Measurements from ENCODE around the gene ADH5.

The ADH5 gene

DNA sequence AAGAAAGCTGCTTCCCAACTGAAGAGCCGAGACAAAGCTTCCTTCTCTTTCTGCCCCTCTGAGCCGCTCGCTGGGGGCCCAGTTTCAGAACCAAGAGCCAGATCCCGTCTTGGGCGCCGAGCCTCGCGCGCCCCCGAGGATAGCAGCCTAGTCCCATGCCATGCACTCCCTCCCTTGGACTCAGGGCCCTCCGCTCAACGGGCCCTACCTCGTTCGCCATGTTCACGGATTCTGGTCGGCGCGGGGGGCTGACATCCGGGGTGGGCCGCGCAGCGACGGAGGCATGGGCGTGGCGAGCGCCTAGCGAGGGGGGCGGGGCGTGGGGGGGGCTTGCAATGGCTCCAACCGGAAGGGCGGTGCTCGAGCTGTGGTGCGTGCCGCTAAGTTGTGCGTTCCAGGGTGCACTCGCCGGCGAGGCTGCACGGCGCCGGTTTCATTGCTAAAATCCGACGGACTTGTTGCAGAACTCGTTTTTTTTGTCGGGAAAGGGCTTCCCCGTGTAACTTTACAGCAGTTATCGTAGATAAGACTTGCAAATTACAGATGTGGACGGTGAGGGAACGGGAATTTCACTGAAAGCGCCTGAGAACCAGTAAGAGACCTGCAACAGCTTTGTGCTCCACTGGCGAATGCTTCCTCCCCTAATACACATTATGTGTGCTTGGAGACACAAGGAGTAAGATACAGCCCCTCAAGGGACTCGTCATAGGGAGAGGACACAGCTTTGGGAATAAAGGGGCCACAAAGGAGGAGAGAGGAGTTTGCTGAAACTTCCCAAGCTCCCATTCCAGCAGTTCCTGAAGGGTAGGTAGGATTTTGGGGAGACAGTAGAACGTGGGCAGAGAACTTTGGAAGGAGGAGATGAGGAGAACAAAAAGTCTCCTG, at the start of gene ADH5:
ADH5 (minus strand) TSS at position 308 of the 885 bp plus-strand sequence; CDS start at position 220, 88 bp downstream.
- TF ChIP-seq EGR1 (IDR thresholded peaks at IDR 0.05) = no peak
- TF ChIP-seq, protein P1, sequence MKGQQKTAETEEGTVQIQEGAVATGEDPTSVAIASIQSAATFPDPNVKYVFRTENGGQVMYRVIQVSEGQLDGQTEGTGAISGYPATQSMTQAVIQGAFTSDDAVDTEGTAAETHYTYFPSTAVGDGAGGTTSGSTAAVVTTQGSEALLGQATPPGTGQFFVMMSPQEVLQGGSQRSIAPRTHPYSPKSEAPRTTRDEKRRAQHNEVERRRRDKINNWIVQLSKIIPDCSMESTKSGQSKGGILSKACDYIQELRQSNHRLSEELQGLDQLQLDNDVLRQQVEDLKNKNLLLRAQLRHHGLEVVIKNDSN (IDR thresholded peaks at IDR 0.05) = 0 out of 2 replicates have a peak, but pooled peaks have one; percentile 16
- TF ChIP-seq TEAD4 (IDR thresholded peaks at IDR 0.05) = no peak
- TF ChIP-seq NFIC (IDR thresholded peaks at IDR 0.05) = no peak
- no peak for TF ChIP-seq RAD21 (IDR thresholded peaks at IDR 0.05; ENCODE audit: low read depth)
- peak; percentile 93 for TF ChIP-seq YY1 (IDR thresholded peaks at IDR 0.05; ENCODE audit: low read depth)
- TF ChIP-seq CEBPB (IDR thresholded peaks at IDR 0.05) = no peak
- TF ChIP-seq CREB1 (IDR thresholded peaks at IDR 0.05; ENCODE audit: low read depth) = no peak
- TF ChIP-seq, protein P2, sequence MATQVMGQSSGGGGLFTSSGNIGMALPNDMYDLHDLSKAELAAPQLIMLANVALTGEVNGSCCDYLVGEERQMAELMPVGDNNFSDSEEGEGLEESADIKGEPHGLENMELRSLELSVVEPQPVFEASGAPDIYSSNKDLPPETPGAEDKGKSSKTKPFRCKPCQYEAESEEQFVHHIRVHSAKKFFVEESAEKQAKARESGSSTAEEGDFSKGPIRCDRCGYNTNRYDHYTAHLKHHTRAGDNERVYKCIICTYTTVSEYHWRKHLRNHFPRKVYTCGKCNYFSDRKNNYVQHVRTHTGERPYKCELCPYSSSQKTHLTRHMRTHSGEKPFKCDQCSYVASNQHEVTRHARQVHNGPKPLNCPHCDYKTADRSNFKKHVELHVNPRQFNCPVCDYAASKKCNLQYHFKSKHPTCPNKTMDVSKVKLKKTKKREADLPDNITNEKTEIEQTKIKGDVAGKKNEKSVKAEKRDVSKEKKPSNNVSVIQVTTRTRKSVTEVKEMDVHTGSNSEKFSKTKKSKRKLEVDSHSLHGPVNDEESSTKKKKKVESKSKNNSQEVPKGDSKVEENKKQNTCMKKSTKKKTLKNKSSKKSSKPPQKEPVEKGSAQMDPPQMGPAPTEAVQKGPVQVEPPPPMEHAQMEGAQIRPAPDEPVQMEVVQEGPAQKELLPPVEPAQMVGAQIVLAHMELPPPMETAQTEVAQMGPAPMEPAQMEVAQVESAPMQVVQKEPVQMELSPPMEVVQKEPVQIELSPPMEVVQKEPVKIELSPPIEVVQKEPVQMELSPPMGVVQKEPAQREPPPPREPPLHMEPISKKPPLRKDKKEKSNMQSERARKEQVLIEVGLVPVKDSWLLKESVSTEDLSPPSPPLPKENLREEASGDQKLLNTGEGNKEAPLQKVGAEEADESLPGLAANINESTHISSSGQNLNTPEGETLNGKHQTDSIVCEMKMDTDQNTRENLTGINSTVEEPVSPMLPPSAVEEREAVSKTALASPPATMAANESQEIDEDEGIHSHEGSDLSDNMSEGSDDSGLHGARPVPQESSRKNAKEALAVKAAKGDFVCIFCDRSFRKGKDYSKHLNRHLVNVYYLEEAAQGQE (IDR thresholded peaks at IDR 0.05; ENCODE audit: low read depth) = 0 out of 2 replicates have a peak, but pooled peaks have one; percentile 6
- peak; percentile 65; the same call in 1 of the 2 replicates for TF ChIP-seq TCF12 (IDR thresholded peaks at IDR 0.05; ENCODE audit: low read depth)
- TF ChIP-seq ZBTB7A (IDR thresholded peaks at IDR 0.05; ENCODE audit: low read depth) = no peak
- TF ChIP-seq FOXM1 (IDR thresholded peaks at IDR 0.05; ENCODE audit: borderline replicate concordance, low read depth) = no peak
- peak; percentile 77 for TF ChIP-seq MAX (IDR thresholded peaks at IDR 0.05)
- no peak for TF ChIP-seq EP300 (IDR thresholded peaks at IDR 0.05; ENCODE audit: borderline replicate concordance)
- TF ChIP-seq TAF1 (IDR thresholded peaks at IDR 0.05; ENCODE audit: low read depth) = peak; percentile 76; the same call in 1 of the 2 replicates

DNA sequence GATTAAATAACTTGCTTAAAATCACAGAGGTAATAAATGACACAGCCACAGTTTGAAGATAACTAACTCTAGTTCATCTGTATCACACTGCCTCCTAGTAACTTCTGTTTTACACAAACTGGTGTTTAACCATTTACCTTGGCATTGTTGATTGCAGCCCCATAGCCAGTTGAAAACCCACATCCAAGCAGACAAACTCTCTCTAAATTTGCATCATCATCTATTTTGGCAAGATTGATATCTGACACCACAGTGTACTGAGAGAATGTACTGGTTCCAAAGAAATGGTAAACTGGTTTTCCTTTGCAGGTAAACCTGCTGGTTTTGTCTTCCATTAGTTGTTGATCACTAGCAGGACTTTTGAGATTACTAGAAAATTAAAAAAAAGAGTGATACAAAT, 47.7 kb upstream of the ADH5 start:
- TF ChIP-seq NFIC (IDR thresholded peaks at IDR 0.05) (no peak), CEBPB (IDR thresholded peaks at IDR 0.05) (no peak), TEAD4 (IDR thresholded peaks at IDR 0.05) (no peak), TAF1 (IDR thresholded peaks at IDR 0.05; ENCODE audit: low read depth) (no peak), FOXM1 (IDR thresholded peaks at IDR 0.05; ENCODE audit: borderline replicate concordance, low read depth) (no peak), TCF12 (IDR thresholded peaks at IDR 0.05; ENCODE audit: low read depth) (no peak), YY1 (IDR thresholded peaks at IDR 0.05; ENCODE audit: low read depth) (no peak), CREB1 (IDR thresholded peaks at IDR 0.05; ENCODE audit: low read depth) (no peak), EGR1 (IDR thresholded peaks at IDR 0.05) (no peak), RAD21 (IDR thresholded peaks at IDR 0.05; ENCODE audit: low read depth) (no peak), ZBTB7A (IDR thresholded peaks at IDR 0.05; ENCODE audit: low read depth) (no peak)
- TF ChIP-seq, protein P2 (IDR thresholded peaks at IDR 0.05; ENCODE audit: low read depth) = no peak
- TF ChIP-seq, protein P1 (IDR thresholded peaks at IDR 0.05) = no peak

DNA sequence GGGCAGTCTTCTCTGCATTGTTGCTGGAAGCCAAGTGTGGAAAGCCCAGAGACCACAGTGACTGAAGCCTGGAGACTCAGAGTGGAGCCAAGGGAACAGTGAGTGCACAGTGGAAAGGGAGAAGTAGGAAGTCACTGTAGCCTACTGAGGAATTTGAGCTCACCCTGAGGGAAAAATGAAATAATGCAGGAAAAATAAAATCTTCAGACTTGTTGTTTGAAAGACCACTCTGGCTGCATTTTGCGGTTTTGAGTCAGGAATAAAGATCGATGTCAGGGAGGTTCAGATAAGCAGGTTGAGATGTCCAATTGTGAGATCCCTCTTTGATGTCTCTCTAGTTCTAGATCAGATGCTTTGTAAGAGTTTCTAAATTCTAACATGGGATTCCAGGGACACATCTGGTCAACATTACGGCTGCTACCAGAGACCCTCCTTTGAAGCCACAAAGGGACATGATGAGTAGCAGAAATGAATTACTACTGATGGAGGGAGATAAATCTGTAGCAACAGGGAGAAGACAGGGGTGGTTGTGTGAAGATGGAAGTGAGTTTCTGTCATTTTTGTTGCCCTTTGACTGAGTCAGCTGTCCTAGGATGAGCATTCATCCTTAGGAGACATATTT, 47.1 kb upstream of the ADH5 start:
- TF ChIP-seq ZBTB7A (IDR thresholded peaks at IDR 0.05; ENCODE audit: low read depth) (no peak), EGR1 (IDR thresholded peaks at IDR 0.05) (no peak), MAX (IDR thresholded peaks at IDR 0.05) (no peak), NFIC (IDR thresholded peaks at IDR 0.05) (no peak), EP300 (IDR thresholded peaks at IDR 0.05; ENCODE audit: borderline replicate concordance) (no peak), CREB1 (IDR thresholded peaks at IDR 0.05; ENCODE audit: low read depth) (no peak), TAF1 (IDR thresholded peaks at IDR 0.05; ENCODE audit: low read depth) (no peak), TCF12 (IDR thresholded peaks at IDR 0.05; ENCODE audit: low read depth) (no peak), RAD21 (IDR thresholded peaks at IDR 0.05; ENCODE audit: low read depth) (no peak), TEAD4 (IDR thresholded peaks at IDR 0.05) (no peak), FOXM1 (IDR thresholded peaks at IDR 0.05; ENCODE audit: borderline replicate concordance, low read depth) (no peak), YY1 (IDR thresholded peaks at IDR 0.05; ENCODE audit: low read depth) (no peak), CEBPB (IDR thresholded peaks at IDR 0.05) (no peak)
- TF ChIP-seq, protein P1 (IDR thresholded peaks at IDR 0.05) = no peak
- TF ChIP-seq, protein P2 (IDR thresholded peaks at IDR 0.05; ENCODE audit: low read depth) = no peak

Measured in Ishikawa (cell line).